GM12878 (cell line): ENCODE measurements around the gene DOCK9. TPM values are rescaled to one million over a fixed set of nuclear protein-coding genes. Genes with fewer than 3 reads are reported as not detected.

Experiments
- BHLHE40 ChIP-seq, 2 experiments: fragments of 450-650 bp in 1 of 2; IDR thresholded peaks; 2 replicates each; pipeline ENCODE4 v1.6.1; 2011 to 2017; ENCODE audit warnings: low read depth in 2 of 2, borderline replicate concordance in 1 of 2, improper control_type of control experiment in 1 of 2, low read length in 1 of 2, mild to moderate bottlenecking in 1 of 2
- CBX5 ChIP-seq: sonication (generic); IDR thresholded peaks from 2 replicates; pipeline ENCODE4 v1.6.1; 2016; ENCODE audit warnings: low read depth, moderate library complexity, mild to moderate bottlenecking, inconsistent platforms
- CREB1 ChIP-seq: IDR thresholded peaks from 2 replicates; pipeline ENCODE4 v1.6.1; 2012; ENCODE audit warnings: low read depth, mild to moderate bottlenecking, inconsistent platforms
- E2F4 ChIP-seq: IDR thresholded peaks from 2 replicates; pipeline ENCODE4 v1.6.1; 2012; ENCODE audit warnings: low read depth, low read length, improper control_type of control experiment
- EED ChIP-seq: sonication (generic); IDR thresholded peaks from 2 replicates; pipeline ENCODE4 v1.6.1; 2016; ENCODE audit warnings: antibody characterized with exemption, low read depth
- EGR1 ChIP-seq, 2 experiments: IDR thresholded peaks; 1 replicate in 1 of 2; 2 replicates in 1 of 2; pipeline ENCODE4 v1.6.1; 2011 to 2012; ENCODE audit warnings: low read depth in 2 of 2, low read length in 2 of 2, borderline replicate concordance in 1 of 2, mild to moderate bottlenecking in 1 of 2, moderate library complexity in 1 of 2
- ESRRA ChIP-seq: IDR thresholded peaks from 2 replicates; pipeline ENCODE4 v1.6.1; 2012; ENCODE audit warnings: mild to moderate bottlenecking, low read length, improper control_type of control experiment
- FOS ChIP-seq: IDR thresholded peaks from 3 replicates; pipeline ENCODE4 v1.6.1; 2011; ENCODE audit warnings: borderline replicate concordance; ENCODE audit not compliant: insufficient read length; ENCODE audit errors: extremely low read depth
- GATAD2B ChIP-seq: fragments of 450-650 bp; conservative IDR thresholded peaks from 2 replicates; pipeline ENCODE4 v1.6.1; 2017; ENCODE audit warnings: low read depth, mild to moderate bottlenecking, moderate library complexity
- HCFC1 ChIP-seq: fragments of 150-350 bp; IDR thresholded peaks from 2 replicates; pipeline ENCODE4 v1.6.1; 2014; ENCODE audit warnings: low read length
- JUNB ChIP-seq: IDR thresholded peaks from 2 replicates; pipeline ENCODE4 v1.6.1; 2016; ENCODE audit warnings: antibody characterized with exemption, mild to moderate bottlenecking
- JUND ChIP-seq: IDR thresholded peaks from 2 replicates; pipeline ENCODE4 v1.6.1; 2012; ENCODE audit warnings: low read depth, mild to moderate bottlenecking, low read length, improper control_type of control experiment, moderate library complexity
- KDM1A ChIP-seq: fragments of 200-600 bp; sonication (generic); IDR thresholded peaks from 2 replicates; pipeline ENCODE4 v1.6.1; 2016; ENCODE audit warnings: borderline replicate concordance
- MLLT1 ChIP-seq: fragments of 450-650 bp; IDR thresholded peaks from 2 replicates; pipeline ENCODE4 v1.6.1; 2016; ENCODE audit warnings: mild to moderate bottlenecking
- MYB ChIP-seq: fragments of 150-350 bp; IDR thresholded peaks from 2 replicates; pipeline ENCODE4 v1.6.1; 2014; ENCODE audit warnings: mild to moderate bottlenecking, low read depth, low read length, borderline replicate concordance
- MYC ChIP-seq: IDR thresholded peaks from 2 replicates; pipeline ENCODE4 v1.6.1; 2011; ENCODE audit warnings: mild to moderate bottlenecking, low read length, moderate library complexity, inconsistent platforms; ENCODE audit not compliant: insufficient read depth, insufficient replicate concordance, insufficient read length, severe bottlenecking
- NFIC ChIP-seq: IDR thresholded peaks from 2 replicates; pipeline ENCODE4 v1.6.1; 2012; ENCODE audit warnings: low read depth, mild to moderate bottlenecking, inconsistent platforms, low read length, moderate library complexity
- REST ChIP-seq: IDR thresholded peaks from 2 replicates; pipeline ENCODE4 v1.6.1; 2012; ENCODE audit warnings: mild to moderate bottlenecking, low read depth, low read length
- RFX5 ChIP-seq: IDR thresholded peaks from 2 replicates; pipeline ENCODE4 v1.6.1; 2011; ENCODE audit warnings: low read depth, low read length, improper control_type of control experiment
- SREBF1 ChIP-seq: IDR thresholded peaks from 2 replicates; pipeline ENCODE4 v1.6.1; 2012; ENCODE audit warnings: mild to moderate bottlenecking, low read length
- STAT1 ChIP-seq: fragments of 450-650 bp; conservative IDR thresholded peaks from 2 replicates; pipeline ENCODE4 v1.6.1; 2014; ENCODE audit warnings: antibody characterized with exemption, mild to moderate bottlenecking
- TBL1XR1 ChIP-seq: IDR thresholded peaks from 2 replicates; pipeline ENCODE4 v1.6.1; 2012; ENCODE audit warnings: low read depth, low read length, improper control_type of control experiment
- USF2 ChIP-seq: IDR thresholded peaks from 2 replicates; pipeline ENCODE4 v1.6.1; 2011; ENCODE audit warnings: low read depth, low read length, improper control_type of control experiment, borderline replicate concordance
- ZBED1 ChIP-seq: IDR thresholded peaks from 2 replicates; pipeline ENCODE4 v1.6.1; 2016; ENCODE audit warnings: borderline replicate concordance
- polyA plus RNA-seq, 11 experiments: library from polyadenylated mRNA; depleted of rRNA in 4 of 11; unstranded in 6 of 11; stranded (reverse) in 5 of 11; fragments of >200 nt; fragmentation: Nextera tagmentation in 4 of 11; fragmentation: Illumina TruSeq in 1 of 11; extraction: Ambion mirVana in 4 of 11; extraction: Trizol in 1 of 11; gene quantifications; 1 replicate in 1 of 11; 2 replicates in 10 of 11; pipeline versions ENCODE4 v1.2.1 to v1.2.3, GENCODE V29; 2011 to 2016; ENCODE audit warnings: inconsistent platforms in 2 of 11, missing spikeins in 2 of 11, low read depth in 1 of 11
- total RNA-seq, 4 experiments: library from RNA; depleted of rRNA in 3 of 4; stranded (reverse); fragments of >200 nt in 3 of 4; fragmentation: Illumina TruSeq in 1 of 4; extraction: Trizol in 1 of 4; gene quantifications; 2 replicates each; pipeline versions ENCODE4 v1.2.1 to v1.2.3, GENCODE V29; 2013 to 2021

Gene DOCK9
- total and polyA plus RNA-seq, 10 of the 15 experiments (the other 5 are each of a cell fraction or from before 2014, with no cell fraction given), result 0.09 to 2.9 (median 0.74) TPM

GRCh38 chr13:98853771-98854221 is 124.1 kb downstream of the DOCK9 start (continued):
- TF ChIP-seq BHLHE40 (IDR thresholded peaks at IDR 0.05; ENCODE audit: borderline replicate concordance in 1 of 2, low read depth in 2 of 2, low read length in 1 of 2) (peak in 1 of 2 experiments; percentile 74; a peak in 1 of 4 replicates), CREB1 (peak; percentile 39; the same call in 1 of the 2 replicates), RFX5 (no peak), EGR1 (IDR thresholded peaks at IDR 0.05; ENCODE audit: borderline replicate concordance in 1 of 2, low read depth in 2 of 2, low read length in 2 of 2) (no peak), JUND (no peak), MYB (no peak), HCFC1 (no peak), EED (no peak), STAT1 (no peak), REST (no peak), CBX5 (peak; percentile 78; the same call in 1 of the 2 replicates), ZBED1 (no peak), MYC (no peak), E2F4 (no peak), KDM1A (no peak), NFIC (no peak), GATAD2B (no peak), FOS (no peak), SREBF1 (no peak), USF2 (no peak), TBL1XR1 (no peak), ESRRA (no peak), JUNB (no peak), MLLT1 (no peak)
